Neural crest cell (in vitro differentiated cells): ENCODE results near the gene LPCAT1. TPM values are rescaled to one million over a fixed set of nuclear protein-coding genes. Genes with fewer than 3 reads are reported as not detected.

Experiments
- DNase-seq: peaks from one replicate; pipeline ENCODE4 v3.0.0; 2021; ENCODE audit warnings: low read depth, mixed read lengths, low spot score
- H3K27ac Mint-ChIP-seq: one replicate; pipeline ENCODE4 v1.8.0; 2021; ENCODE audit warnings: mild to moderate bottlenecking, mixed read lengths; ENCODE audit not compliant: unreplicated experiment
- H3K27me3 Mint-ChIP-seq: 2 replicates; pipeline ENCODE4 v1.8.0; 2021; ENCODE audit warnings: low read depth, mild to moderate bottlenecking, mixed read lengths
- H3K36me3 Mint-ChIP-seq: 2 replicates; pipeline ENCODE4 v1.8.0; 2021; ENCODE audit warnings: low read depth, mild to moderate bottlenecking, mixed read lengths
- H3K4me1 Mint-ChIP-seq: 2 replicates; pipeline ENCODE4 v1.8.0; 2021; ENCODE audit warnings: mixed read lengths
- H3K4me3 Mint-ChIP-seq: one replicate; pipeline ENCODE4 v1.8.0; 2021; ENCODE audit warnings: mild to moderate bottlenecking, mixed read lengths
- H3K9me3 Mint-ChIP-seq: 2 replicates; pipeline ENCODE4 v1.8.0; 2021; ENCODE audit warnings: mixed read lengths
- CTCF ChIP-seq: fragments of 200-600 bp; sonication (generic); conservative IDR thresholded peaks from 2 replicates; pipeline ENCODE4 v1.5.0; 2021; ENCODE audit warnings: antibody characterized with exemption, mild to moderate bottlenecking
- total RNA-seq: library from RNA; stranded (reverse); gene quantifications from 2 replicates; pipeline ENCODE4 v1.2.1, GENCODE V29; 2021

Gene LPCAT1
- total RNA-seq, 1 donor from 2014 or later: 111 TPM

- H3K4me3 Mint-ChIP-seq: no peak overlapping the region
- H3K36me3 Mint-ChIP-seq: peaks cover 13% of the 10 kb centered on the region
- no peak for TF ChIP-seq CTCF
- no peaks in the 10 kb centered on the region for H3K9me3 Mint-ChIP-seq
- no peaks in the 10 kb centered on the region for H3K4me1 Mint-ChIP-seq
- DNase-seq: no peak
- no peak overlapping the region for H3K27ac Mint-ChIP-seq
- H3K27me3 Mint-ChIP-seq: no peaks in the 10 kb centered on the region
Observed at GRCh38 chr5:1493941-1494340, 29.8 kb downstream of the LPCAT1 start.

GRCh38 chr5:1493413-1493812 is 30.3 kb downstream of the LPCAT1 start:
- Mint-ChIP-seq H3K36me3 (peaks cover 9% of the 10 kb centered on the region), H3K4me1 (no peaks in the 10 kb centered on the region), H3K27me3 (no peaks in the 10 kb centered on the region), H3K27ac (no peak overlapping the region), H3K4me3 (no peak overlapping the region), H3K9me3 (no peaks in the 10 kb centered on the region)
- DNase-seq: no peak
- TF ChIP-seq CTCF: no peak

GRCh38 chr5:1492757-1493156 is 31.0 kb downstream of the LPCAT1 start:
- Mint-ChIP-seq H3K4me1 (no peaks in the 10 kb centered on the region), H3K27ac (no peak overlapping the region), H3K27me3 (no peaks in the 10 kb centered on the region), H3K9me3 (no peaks in the 10 kb centered on the region), H3K4me3 (no peak overlapping the region), H3K36me3 (peaks cover 9% of the 10 kb centered on the region)
- no peak for DNase-seq
- TF ChIP-seq CTCF: no peak

- Mint-ChIP-seq H3K27me3 (no peaks in the 10 kb centered on the region), H3K9me3 (no peaks in the 10 kb centered on the region), H3K27ac (no peak overlapping the region), H3K4me3 (no peak overlapping the region), H3K36me3 (peaks cover 9% of the 10 kb centered on the region), H3K4me1 (no peaks in the 10 kb centered on the region)
- no peak for DNase-seq
- no peak for TF ChIP-seq CTCF
Observed at GRCh38 chr5:1490376-1490775, 33.4 kb downstream of the LPCAT1 start.

GRCh38 chr5:1489754-1490153 is 34.0 kb downstream of the LPCAT1 start:
- TF ChIP-seq CTCF: no peak
- Mint-ChIP-seq H3K4me1 (no peaks in the 10 kb centered on the region), H3K9me3 (no peaks in the 10 kb centered on the region), H3K27ac (no peak overlapping the region), H3K4me3 (no peak overlapping the region), H3K36me3 (peaks cover 9% of the 10 kb centered on the region), H3K27me3 (no peaks in the 10 kb centered on the region)
- no peak for DNase-seq
